ENCODE results near the gene OVCH2.

The OVCH2 gene

DNA sequence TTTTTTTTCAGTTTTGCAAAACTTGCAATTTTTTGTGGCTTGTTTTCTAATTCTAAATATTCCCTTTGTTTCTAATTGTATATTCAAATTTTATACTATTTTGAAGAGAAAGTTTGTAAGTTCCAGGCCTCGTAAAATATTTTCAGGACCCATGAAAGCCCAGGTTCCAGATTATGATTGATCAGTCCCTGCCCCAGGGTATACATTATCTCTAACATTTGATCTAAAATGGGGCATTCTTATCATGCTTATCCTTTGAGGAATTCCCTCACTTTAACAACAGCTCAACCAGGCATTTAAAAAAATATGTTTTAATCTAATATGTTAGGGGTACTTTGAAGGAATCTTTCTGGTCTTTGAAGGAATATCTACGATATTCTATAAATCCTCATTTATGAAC is 59.4 kb downstream of the OVCH2 start:
- in situ Hi-C loops (cut with MboI; ENCODE audit: low sequenced_read_pairs) = no loop called here

DNA sequence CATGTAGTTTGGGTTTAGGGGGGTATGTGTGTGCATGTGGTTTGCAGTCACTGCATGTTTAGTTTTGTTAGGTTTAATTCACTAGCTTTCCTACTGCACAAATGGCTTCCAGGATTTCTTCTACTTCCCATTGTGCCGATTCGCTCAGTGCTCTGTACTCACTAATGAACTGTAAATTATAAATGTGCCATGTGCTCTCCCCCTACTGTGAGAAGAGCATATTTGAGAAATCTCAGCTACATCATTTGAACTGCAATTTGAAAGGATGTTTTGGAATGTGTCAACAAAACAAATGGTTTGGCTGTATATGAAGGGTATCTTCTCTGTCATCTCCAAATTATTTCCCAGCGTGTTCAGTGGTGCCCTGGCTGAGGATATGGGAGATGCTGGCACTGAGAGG is 61.1 kb downstream of the OVCH2 start:
- in situ Hi-C loops (cut with MboI; ENCODE audit: low sequenced_read_pairs) = no loop called here

DNA sequence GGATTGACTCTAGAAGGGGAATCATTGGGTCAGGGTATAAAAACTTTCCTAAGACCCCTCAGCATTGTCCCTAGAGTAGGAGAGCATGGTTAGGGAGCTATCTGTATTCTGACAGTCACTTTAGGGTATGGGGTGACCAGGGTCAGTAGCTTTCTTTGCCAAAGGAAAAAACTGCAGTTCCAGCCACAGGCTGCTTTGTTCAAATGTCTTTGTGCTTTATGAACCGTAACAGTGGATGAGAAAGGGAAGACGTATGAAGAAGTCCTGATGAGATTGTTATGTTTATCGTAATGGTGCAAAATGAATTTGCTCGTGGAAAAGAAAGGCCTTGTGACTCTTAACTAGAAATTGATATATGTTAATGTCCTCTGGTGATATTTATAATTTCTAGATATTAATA is 63.0 kb downstream of the OVCH2 start:
- in situ Hi-C loops (cut with MboI; ENCODE audit: low sequenced_read_pairs) = no loop called here

DNA sequence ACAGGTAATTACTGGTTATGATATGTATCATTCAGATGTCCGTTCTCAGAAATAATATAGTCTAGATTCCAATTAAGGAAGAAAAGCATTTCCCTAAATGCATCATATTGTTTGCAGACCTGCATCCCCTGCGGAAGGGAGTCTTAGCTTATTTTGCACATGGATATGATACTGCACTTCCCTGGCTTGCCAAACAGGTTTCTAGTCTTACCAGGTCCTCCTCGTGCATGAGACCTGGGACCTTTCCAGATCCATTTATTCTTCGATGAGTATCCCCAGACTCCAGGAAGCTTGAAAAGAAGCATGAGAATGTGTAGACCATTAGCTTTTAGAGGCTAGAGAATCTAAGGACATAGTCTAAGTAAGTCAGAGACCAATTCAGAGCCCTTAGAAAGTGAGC is 63.5 kb downstream of the OVCH2 start:
- in situ Hi-C loops (cut with MboI; ENCODE audit: low sequenced_read_pairs) = no loop called here

DNA sequence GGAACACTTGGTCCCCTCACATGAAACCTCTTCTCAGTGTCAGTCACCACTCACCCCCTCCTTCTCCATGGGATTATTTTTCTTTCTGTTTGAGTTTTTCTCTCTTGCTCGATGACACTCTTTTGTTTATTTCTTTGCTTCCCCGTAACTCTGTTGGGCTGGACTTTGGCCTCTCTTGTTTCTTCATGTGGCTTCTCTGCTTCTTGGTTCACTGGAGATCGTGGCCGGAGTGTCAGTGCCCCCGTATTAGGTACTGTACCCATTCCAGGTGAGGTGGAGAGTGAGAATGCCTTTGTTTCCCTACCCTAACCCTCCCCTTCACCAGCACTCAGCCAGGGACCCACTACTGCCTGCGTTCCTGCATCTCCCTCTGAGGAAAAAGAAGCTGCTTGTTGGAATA is 65.5 kb downstream of the OVCH2 start:
- in situ Hi-C loops (cut with MboI; ENCODE audit: low sequenced_read_pairs) = no loop called here

DNA sequence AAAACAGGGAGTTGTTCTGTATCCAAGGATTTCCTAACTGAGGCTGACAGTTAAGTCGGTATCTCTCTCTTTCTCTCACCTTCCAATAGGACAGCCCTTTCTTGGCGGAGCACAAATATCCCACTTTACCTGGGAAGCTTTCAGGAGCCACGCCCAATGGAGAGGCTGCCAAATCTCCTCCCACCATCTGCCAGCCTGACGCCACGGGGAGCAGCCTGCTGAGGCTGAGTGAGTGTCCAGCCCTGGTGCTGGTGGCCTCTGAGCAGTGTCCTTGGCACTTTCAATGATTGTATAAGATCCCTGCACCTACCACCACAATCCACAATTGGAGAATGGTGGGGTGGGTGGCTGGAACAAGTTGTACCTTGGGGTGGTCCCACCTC is 66.6 kb downstream of the OVCH2 start:
- in situ Hi-C loops (cut with MboI; ENCODE audit: low sequenced_read_pairs) = no loop called here
